Liver (tissue), 3 donors: Measurements from ENCODE around the gene QRICH1.

ENCODE experiments used
- ATF3 ChIP-seq: IDR thresholded peaks from 2 replicates; pipeline ENCODE4 v1.6.1; 2016; ENCODE audit warnings: antibody characterized with exemption
- CTCF ChIP-seq: fragments of 150-350 bp; IDR thresholded peaks from 2 replicates; pipeline ENCODE4 v1.5.1; 2017; ENCODE audit warnings: improper control_type of control experiment, low read depth, low read length; ENCODE audit not compliant: missing input control
- FOXA1 ChIP-seq: IDR thresholded peaks from 2 replicates; pipeline ENCODE4 v1.6.1; 2016; ENCODE audit warnings: antibody characterized with exemption
- JUND ChIP-seq, 2 donors: IDR thresholded peaks; 2 replicates each; pipeline ENCODE4 v1.6.1; 2016; ENCODE audit warnings: antibody characterized with exemption in 2 of 2
- NR2F2 ChIP-seq: IDR thresholded peaks from 2 replicates; pipeline ENCODE4 v1.6.1; 2016; ENCODE audit warnings: antibody characterized with exemption
- RAD21 ChIP-seq, 2 donors: IDR thresholded peaks; 2 replicates each; pipeline ENCODE4 v1.6.1; 2016; ENCODE audit warnings: antibody characterized with exemption in 2 of 2, mild to moderate bottlenecking in 2 of 2
- REST ChIP-seq: IDR thresholded peaks from 2 replicates; pipeline ENCODE4 v1.6.1; 2016; ENCODE audit warnings: antibody characterized with exemption, mild to moderate bottlenecking
- SP1 ChIP-seq: IDR thresholded peaks from 2 replicates; pipeline ENCODE4 v1.6.1; 2018; ENCODE audit warnings: antibody characterized with exemption, mild to moderate bottlenecking
- TAF1 ChIP-seq: conservative IDR thresholded peaks from 2 replicates; pipeline ENCODE4 v1.6.1; 2016; ENCODE audit warnings: antibody characterized with exemption, mild to moderate bottlenecking
- donor health status: healthy.
- donor health status: healthy.

- TF ChIP-seq JUND (IDR thresholded peaks at IDR 0.05) (no peak), CTCF (no peak), RAD21 (IDR thresholded peaks at IDR 0.05) (no peak), FOXA1 (no peak), SP1 (no peak), NR2F2 (no peak), TAF1 (no peak), REST (no peak), ATF3 (no peak)
Observed at GRCh38 chr3:49028298-49028672, 65.6 kb downstream of the QRICH1 start.
